ENCODE data around the gene C5orf15. TPM values are rescaled to one million over a fixed set of nuclear protein-coding genes. Genes with fewer than 3 reads are reported as not detected.

The C5orf15 gene
- total RNA-seq, 3 donors from 2014 or later (not counting 1 experiment from before 2014, with no cell fraction given), result 15.2 to 19.9 (median 18.0) TPM

- TF ChIP-seq CTCF (IDR thresholded peaks at IDR 0.05), result no peak
- no peaks in the 10 kb centered on the region for H3K27me3 ChIP-seq (ENCODE audit: control insufficient read depth, insufficient read depth, low read length)
- no peak overlapping the region for H3K4me3 ChIP-seq (ENCODE audit: low read length)
- H3K9me3 ChIP-seq (ENCODE audit: control insufficient read depth, insufficient read depth, low read length), result no peaks in the 10 kb centered on the region
- H3K27ac Mint-ChIP-seq, result no peak overlapping the region
- ATAC-seq (no peak), DNase-seq (no peak)
- no peak overlapping the region for H3K27ac ChIP-seq (ENCODE audit: low read length)
- H3K36me3 Mint-ChIP-seq, result no peaks in the 10 kb centered on the region
- peaks cover under 1 to 3% of the 10 kb centered on the region in 2 donors for H3K27me3 Mint-ChIP-seq (ENCODE audit: low read depth in 2 of 2)
- WGBS (ENCODE audit: insufficient coverage), result 91% methylated on average over 10 of the region's 10 CpGs
- H3K9me3 Mint-ChIP-seq, result no peaks in the 10 kb centered on the region
- no peaks in the 10 kb centered on the region for H3K36me3 ChIP-seq (ENCODE audit: control insufficient read depth, insufficient read depth, low read length)
- intact Hi-C loops (cut with micrococcal nuclease), result no loop called here
- no peaks in the 10 kb centered on the region for H3K4me1 Mint-ChIP-seq
- no peak overlapping the region for H3K4me3 Mint-ChIP-seq
- no peaks in the 10 kb centered on the region for H3K4me1 ChIP-seq (ENCODE audit: control insufficient read depth, insufficient read depth, low read length)
Measured at GRCh38 chr5:133918731-133919130, 49.7 kb downstream of the C5orf15 start.

- H3K9me3 ChIP-seq (ENCODE audit: control insufficient read depth, insufficient read depth, low read length), result no peaks in the 10 kb centered on the region
- no peaks in the 10 kb centered on the region for H3K9me3 Mint-ChIP-seq
- H3K4me1 ChIP-seq (ENCODE audit: control insufficient read depth, insufficient read depth, low read length), result no peaks in the 10 kb centered on the region
- no peak for DNase-seq
- H3K36me3 ChIP-seq (ENCODE audit: control insufficient read depth, insufficient read depth, low read length), result no peaks in the 10 kb centered on the region
- no peak for TF ChIP-seq CTCF (IDR thresholded peaks at IDR 0.05)
- no peaks in the 10 kb centered on the region for H3K36me3 Mint-ChIP-seq
- no peak for ATAC-seq
- peaks cover 0 to 3% of the 10 kb centered on the region in 2 donors for H3K27me3 Mint-ChIP-seq (ENCODE audit: low read depth in 2 of 2)
- H3K27ac ChIP-seq (ENCODE audit: low read length), result no peak overlapping the region
- no peaks in the 10 kb centered on the region for H3K27me3 ChIP-seq (ENCODE audit: control insufficient read depth, insufficient read depth, low read length)
- no peak overlapping the region for H3K4me3 ChIP-seq (ENCODE audit: low read length)
- intact Hi-C loops (cut with micrococcal nuclease), result no loop called here
- H3K4me3 Mint-ChIP-seq, result no peak overlapping the region
- H3K4me1 Mint-ChIP-seq, result no peaks in the 10 kb centered on the region
- H3K27ac Mint-ChIP-seq, result no peak overlapping the region
- WGBS (ENCODE audit: insufficient coverage), result 96% methylated on average over 10 of the region's 10 CpGs
Measured at GRCh38 chr5:133918316-133918715, 50.1 kb downstream of the C5orf15 start.

- Mint-ChIP-seq H3K27me3 (ENCODE audit: low read depth in 2 of 2) (peaks cover 0 to 3% of the 10 kb centered on the region in 2 donors), H3K27ac (no peak overlapping the region), H3K9me3 (no peaks in the 10 kb centered on the region), H3K4me1 (no peaks in the 10 kb centered on the region), H3K36me3 (no peaks in the 10 kb centered on the region), H3K4me3 (no peak overlapping the region)
- Histone ChIP-seq H3K36me3 (ENCODE audit: control insufficient read depth, insufficient read depth, low read length) (no peaks in the 10 kb centered on the region), H3K27me3 (ENCODE audit: control insufficient read depth, insufficient read depth, low read length) (no peaks in the 10 kb centered on the region), H3K4me1 (ENCODE audit: control insufficient read depth, insufficient read depth, low read length) (no peaks in the 10 kb centered on the region), H3K4me3 (ENCODE audit: low read length) (no peak overlapping the region), H3K9me3 (ENCODE audit: control insufficient read depth, insufficient read depth, low read length) (no peaks in the 10 kb centered on the region), H3K27ac (ENCODE audit: low read length) (no peak overlapping the region)
- 96% methylated on average over 7 of the region's 7 CpGs for WGBS (ENCODE audit: insufficient coverage)
- no peak for DNase-seq
- no peak for TF ChIP-seq CTCF (IDR thresholded peaks at IDR 0.05)
- intact Hi-C loops (cut with micrococcal nuclease), result no loop called here
- no peak for ATAC-seq
Measured at GRCh38 chr5:133917785-133918184, 50.6 kb downstream of the C5orf15 start.

GRCh38 chr5:133916914-133917313 is 51.5 kb downstream of the C5orf15 start:
- no peaks in the 10 kb centered on the region for H3K4me1 ChIP-seq (ENCODE audit: control insufficient read depth, insufficient read depth, low read length)
- ATAC-seq (no peak), DNase-seq (no peak)
- no peak overlapping the region for H3K27ac ChIP-seq (ENCODE audit: low read length)
- WGBS (ENCODE audit: insufficient coverage), result 88% methylated on average over 6 of the region's 6 CpGs
- intact Hi-C loops (cut with micrococcal nuclease), result no loop called here
- Mint-ChIP-seq H3K27ac (no peak overlapping the region), H3K4me3 (no peak overlapping the region), H3K27me3 (ENCODE audit: low read depth in 2 of 2) (no peaks in the 10 kb centered on the region), H3K9me3 (no peaks in the 10 kb centered on the region), H3K4me1 (no peaks in the 10 kb centered on the region), H3K36me3 (no peaks in the 10 kb centered on the region)
- TF ChIP-seq CTCF (IDR thresholded peaks at IDR 0.05), result no peak
- no peaks in the 10 kb centered on the region for H3K36me3 ChIP-seq (ENCODE audit: control insufficient read depth, insufficient read depth, low read length)
- no peaks in the 10 kb centered on the region for H3K27me3 ChIP-seq (ENCODE audit: control insufficient read depth, insufficient read depth, low read length)
- H3K9me3 ChIP-seq (ENCODE audit: control insufficient read depth, insufficient read depth, low read length), result no peaks in the 10 kb centered on the region
- H3K4me3 ChIP-seq (ENCODE audit: low read length), result no peak overlapping the region

All from natural killer cell (primary cell).